Activated CD4-positive, CD25-positive, alpha-beta regulatory T cell (primary cell): ENCODE results near the gene TRIP6.
"Not testable (repeated sequence)": the region's sequence is repeated elsewhere in the genome, so short reads cannot be mapped to it uniquely, and the experiment has no call there.

Experiments
- DNase-seq, 4 experiments: peaks; one replicate each; lab custom pipeline; 2025; lab: John Stamatoyannopoulos, UW

The TRIP6 gene

GRCh38 chr7:100837099-100837836 is 29.9 kb upstream of the TRIP6 start:
- peak; percentile 46 to 66 (median 59) for DNase-seq

DNA sequence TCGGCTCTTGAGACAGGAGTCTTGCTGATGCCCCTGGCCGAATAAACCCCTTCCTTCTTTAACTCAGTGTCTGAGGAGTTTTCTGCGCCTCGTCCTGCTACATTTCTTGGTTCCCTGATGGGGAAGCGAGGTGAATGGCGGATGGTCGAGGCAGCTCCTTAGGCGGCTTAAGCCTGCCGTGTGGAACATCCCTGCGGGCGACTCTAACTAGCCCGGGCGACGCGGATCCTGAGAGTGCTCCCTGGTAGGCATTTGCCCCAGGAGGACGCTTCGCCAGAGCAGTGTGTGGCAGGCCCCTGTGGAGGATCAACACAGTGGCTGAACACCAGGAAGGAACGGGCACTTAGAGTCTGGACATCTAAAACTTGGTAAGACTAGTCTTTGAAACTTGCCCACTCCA is 27.8 kb upstream of the TRIP6 start:
- no peak for DNase-seq

DNA sequence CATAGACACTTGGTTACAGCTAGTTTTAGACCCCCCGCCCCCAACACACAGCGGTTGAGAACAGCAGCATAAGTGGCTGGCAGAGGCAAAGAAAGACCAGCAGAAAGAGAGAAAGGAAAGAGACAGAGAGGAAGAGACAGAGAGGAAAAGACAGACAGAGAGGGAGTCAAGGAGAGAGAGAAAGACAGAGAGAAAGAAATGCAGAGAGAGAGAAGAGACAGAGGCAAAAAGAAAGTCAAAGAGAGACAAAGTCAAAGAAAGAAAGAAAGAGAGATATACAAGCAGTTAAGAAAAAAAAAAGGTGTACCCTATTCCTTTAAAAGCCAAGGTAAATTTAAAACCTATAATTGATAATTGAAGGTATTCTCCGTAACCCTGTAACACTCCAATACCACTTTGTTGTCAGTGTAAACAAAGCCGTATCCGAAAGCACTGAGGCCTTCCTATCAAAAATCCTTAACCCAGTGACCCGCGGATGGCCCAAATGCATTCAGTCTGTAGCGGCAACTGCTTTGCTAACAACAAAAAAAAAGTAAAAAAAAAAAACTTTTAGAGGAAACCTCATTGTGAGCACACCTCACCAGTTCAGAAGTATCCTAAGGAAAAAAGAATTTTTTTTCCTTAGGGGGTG is 26.6 kb upstream of the TRIP6 start:
- DNase-seq = no peak

DNA sequence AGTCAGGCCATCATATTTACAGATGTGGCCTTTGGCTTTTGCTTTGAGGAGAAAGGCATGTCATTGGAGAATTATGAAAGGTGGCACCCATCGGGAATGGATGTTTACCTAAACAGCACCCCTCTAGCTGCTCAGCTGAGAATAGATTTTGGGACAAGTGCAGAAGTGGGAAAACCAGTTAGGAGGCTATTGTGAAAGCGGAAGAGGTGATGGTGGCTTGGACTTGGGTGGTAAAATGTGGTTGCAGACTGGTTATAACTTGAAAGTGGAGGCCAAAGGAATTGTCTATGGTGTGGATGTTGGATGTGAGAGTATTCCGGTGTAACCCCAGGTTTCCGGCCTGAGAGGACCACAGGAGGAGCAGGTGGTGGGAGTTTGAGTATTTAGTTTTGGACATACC is 19.8 kb upstream of the TRIP6 start:
- no peak for DNase-seq

DNA sequence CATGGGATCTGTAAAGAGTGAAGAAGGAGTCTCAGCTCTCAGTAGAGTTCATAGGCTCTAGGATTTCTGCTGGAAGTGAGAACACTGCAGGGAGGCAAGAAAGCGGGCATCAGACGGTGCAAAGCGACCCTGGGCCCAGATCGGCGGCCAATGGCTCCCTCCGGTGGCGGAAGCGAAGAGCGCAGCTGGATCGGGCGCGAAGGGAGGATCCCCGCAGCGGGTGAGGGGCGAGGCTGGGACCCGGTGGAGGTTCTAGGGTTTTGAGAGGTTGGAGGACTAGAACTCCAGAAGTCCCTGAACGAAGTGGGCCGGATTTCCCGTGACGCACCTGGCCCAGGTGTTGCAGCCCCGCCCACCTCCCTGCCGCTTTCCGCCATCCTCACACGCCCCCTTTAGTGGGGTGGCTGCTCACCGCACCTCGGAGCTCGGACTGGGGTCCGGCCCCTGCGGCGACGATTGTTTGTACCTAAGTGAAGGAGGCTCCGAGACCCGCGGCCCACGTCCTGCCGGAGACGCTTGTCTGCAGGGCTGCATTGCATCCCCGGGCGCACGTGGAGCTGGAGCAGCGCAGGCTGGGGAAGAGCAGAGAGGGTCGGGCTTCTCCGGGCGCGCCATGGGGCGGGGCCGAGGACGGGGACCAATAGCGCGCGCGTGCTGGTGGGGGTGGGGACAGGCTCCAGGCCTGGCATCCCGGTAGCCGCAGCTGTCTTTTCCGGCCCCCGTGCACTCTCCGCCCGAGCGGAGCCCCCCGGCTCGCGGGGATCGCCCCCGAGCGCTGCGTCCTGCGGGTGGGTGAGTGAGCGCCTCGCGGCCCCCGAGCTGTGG is 14.9 kb upstream of the TRIP6 start, which contains the start of gene SLC12A9:
TSS of gene SLC12A9 (plus strand) at position 666 of the 825 bp plus-strand sequence. CDS start 1,485 bp downstream, outside the sequence.
- peak; percentile 63 to 80 (median 69) for DNase-seq

GRCh38 chr7:100854146-100854895 is 12.9 kb upstream of the TRIP6 start:
- DNase-seq = no peak

DNA sequence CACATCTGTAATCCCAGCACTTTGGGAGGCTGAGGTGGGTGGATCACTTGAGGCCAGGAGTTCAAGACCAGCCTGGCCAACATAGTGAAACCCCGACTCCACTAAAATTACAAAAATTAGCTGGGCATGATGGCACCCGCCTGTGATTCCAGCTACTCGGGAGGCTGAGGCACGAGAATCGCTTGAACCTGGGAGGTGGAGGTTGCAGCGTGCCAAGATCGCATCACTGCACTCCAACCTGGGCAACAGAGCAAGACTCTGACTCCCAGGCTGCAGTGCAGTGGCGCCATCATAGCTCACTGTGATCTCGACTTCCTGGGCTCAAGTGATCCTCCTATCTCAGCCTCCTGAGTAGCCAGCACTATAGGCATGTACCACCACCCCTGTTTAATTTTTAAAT is 12.3 kb upstream of the TRIP6 start:
- DNase-seq = not testable (repeated sequence)

- DNase-seq = no peak
Measured at GRCh38 chr7:100855515-100855914, 11.7 kb upstream of the TRIP6 start.

DNA sequence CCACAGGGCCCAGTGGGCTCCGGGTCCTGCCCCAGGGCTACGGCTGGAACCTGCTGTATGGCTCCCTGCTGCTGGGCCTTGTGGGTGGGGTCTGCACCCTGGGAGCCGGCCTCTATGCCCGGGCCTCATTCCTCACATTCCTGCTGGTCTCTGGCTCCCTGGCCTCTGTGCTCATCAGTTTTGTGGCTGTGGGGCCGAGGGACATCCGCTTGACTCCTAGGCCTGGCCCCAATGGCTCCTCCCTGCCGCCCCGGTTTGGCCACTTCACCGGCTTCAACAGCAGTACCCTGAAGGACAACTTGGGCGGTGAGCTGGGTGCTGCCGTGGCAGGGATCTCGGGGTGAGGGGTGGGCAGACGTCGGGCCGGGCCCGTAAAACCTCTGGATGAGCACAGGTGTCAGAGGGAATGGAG is 10.3 kb upstream of the TRIP6 start:
- no peak for DNase-seq

- DNase-seq = no peak
Measured at GRCh38 chr7:100859856-100860255, 7.3 kb upstream of the TRIP6 start.

GRCh38 chr7:100860702-100861615 is 6.2 kb upstream of the TRIP6 start:
- no peak for DNase-seq

DNA sequence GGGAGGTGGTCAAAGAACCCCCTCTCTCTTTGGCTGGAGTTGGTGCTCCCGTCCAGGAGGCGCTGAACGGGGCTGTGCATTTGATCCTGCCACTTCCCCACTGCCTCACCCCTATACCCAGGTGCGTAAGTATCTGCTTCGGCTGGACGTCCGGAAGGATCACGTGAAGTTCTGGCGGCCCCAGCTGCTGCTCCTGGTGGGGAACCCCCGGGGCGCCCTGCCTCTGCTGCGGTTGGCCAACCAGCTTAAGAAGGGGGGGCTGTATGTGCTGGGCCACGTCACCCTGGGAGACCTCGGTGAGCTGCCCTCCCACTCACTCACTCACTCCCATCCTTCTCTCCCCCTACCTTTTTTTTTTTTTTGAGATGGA is 5.6 kb upstream of the TRIP6 start:
- no peak for DNase-seq

DNA sequence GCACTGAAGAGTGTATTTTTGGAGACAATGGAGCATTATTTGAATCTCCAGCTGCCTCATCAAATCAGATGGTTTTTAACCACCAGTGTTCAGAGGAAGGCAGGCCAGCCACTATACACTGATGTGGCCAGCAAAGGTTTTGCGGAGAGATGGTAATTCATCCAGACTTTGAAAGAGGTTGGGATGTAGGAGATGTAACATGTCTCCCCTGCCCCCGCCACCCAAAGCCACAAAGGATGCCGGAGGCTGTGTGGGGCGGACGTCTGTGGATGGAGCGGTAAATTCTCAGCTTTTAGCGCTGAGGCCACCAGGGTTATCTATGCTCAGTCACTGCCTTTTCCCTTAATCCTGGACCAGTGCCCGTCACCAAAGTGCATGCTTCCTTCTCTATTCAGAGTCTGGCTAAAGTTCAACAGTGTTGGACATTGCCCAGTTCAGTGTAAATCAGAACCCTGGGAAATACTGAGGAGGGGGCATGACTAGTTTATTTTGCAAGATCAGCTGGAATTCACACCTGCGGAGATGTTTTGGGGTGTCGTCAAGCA is 3.7 kb upstream of the TRIP6 start:
- no peak for DNase-seq

GRCh38 chr7:100864263-100864845 is 2.8 kb upstream of the TRIP6 start:
- DNase-seq = no peak

DNA sequence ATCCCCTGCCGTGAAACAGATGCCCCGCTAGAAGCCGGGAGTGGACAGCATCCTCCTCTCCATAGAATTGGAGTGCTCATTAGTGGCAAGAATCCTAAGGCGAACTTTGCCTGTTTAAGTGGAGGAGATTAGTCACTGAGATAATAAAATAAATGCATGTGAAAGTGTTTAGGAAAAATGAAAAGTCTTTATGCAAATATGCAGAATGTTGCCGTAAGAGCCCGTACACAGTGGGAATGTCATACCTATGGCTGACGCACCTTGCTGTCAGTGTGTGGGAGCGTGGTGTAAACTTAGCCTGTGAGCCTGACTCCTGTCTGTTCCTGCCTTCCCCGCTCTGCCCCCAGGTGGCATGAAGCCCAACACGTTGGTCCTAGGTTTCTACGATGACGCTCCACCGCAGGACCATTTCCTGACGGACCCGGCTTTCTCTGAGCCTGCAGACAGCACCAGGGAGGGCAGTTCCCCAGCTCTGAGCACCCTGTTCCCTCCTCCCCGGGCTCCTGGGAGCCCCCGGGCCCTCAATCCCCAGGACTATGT is 1.7 kb upstream of the TRIP6 start:
- DNase-seq = no peak

DNA sequence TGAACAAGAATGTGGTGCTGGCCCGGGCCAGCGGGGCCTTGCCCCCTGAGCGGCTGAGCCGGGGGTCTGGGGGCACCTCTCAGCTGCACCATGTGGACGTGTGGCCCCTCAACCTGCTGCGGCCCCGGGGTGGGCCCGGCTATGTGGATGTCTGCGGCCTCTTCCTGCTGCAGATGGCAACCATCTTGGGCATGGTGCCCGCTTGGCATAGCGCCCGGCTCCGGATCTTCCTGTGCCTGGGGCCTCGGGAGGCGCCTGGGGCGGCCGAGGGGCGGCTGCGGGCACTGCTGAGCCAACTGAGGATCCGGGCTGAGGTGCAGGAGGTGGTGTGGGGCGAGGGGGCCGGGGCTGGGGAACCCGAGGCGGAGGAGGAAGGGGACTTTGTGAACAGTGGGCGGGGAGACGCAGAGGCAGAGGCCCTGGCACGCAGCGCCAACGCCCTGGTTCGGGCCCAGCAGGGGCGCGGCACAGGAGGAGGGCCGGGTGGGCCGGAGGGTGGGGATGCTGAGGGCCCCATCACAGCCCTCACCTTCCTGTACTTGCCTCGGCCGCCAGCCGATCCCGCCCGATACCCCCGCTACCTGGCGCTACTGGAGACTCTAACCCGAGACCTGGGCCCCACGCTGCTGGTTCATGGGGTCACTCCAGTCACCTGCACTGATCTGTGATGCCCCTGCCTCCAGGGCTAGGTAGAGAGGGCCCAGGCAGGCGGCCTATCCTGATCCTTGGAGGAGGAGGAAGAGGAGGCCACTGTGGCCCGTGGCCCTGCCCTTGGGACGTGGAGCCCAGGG is 1.1 kb upstream of the TRIP6 start:
- DNase-seq = no peak

DNA sequence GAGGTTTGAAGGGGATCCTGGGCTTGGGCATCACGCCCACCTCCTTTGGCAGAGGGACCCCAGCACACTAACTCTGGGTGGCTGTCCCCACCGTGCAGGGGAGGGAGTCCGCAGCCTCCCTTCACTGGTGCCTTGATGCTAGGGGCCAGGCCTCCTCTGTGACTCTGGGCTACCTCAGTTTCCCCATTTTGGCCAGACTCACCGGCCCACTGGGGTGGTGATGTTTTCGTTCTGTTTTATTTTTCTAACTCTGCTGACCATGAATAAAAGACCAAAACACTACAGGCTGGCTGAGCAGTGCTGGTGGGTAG is 503 bp upstream of the TRIP6 start:
- no peak for DNase-seq

GRCh38 chr7:100867776-100868485 is 744 bp downstream of the TRIP6 start:
- DNase-seq = no peak
